Fibroblast of pulmonary artery (primary cell): ENCODE data around the gene BCR.

Experiments used
- DNase-seq: peaks from one replicate; pipeline ENCODE4 v3.0.0-alpha.2; 2010; ENCODE audit warnings: low read depth
- H3K4me3 ChIP-seq: replicated peaks from 2 replicates; pipeline ENCODE4 v1.5.1; 2011; ENCODE audit warnings: low read depth, mild to moderate bottlenecking, control low read depth, low read length, moderate library complexity
- CTCF ChIP-seq: IDR thresholded peaks from 2 replicates; pipeline ENCODE4 v1.5.1; 2011; ENCODE audit warnings: mild to moderate bottlenecking, control low read depth, low read length, inconsistent platforms; ENCODE audit errors: missing control alignments

The BCR gene

GRCh38 chr22:23241562-23242472, 61.5 kb downstream of the BCR start:
- no peak for DNase-seq
- no peak overlapping the region for H3K4me3 ChIP-seq
- TF ChIP-seq CTCF: no peak

DNA sequence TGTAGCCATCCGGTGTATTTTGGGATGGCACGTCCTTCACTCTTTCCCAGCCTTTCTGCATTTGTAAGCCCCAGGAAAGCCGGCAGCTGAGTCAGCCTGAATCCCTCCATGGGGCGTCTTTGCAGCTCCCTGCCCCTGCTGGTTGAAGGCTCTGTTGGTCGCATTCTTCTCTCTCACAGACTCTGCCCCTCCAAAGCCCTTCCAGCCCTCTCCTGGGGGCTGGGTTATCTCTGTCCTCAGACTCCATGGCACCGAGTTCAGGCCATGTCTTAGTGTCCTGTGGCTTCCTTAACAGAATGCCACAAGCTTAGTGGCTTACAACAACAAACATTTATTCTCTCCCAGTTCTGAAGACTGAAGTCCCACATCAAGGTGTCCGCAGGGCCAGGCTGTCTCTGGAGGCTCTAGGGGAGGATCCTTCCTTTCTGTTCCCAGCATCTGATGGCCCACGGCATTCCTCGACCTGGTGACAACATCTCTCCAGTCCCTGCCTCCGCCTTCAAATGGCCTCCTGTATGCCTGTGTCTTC, 62.2 kb downstream of the BCR start:
- no peak for DNase-seq
- no peak for TF ChIP-seq CTCF
- no peak overlapping the region for H3K4me3 ChIP-seq

DNA sequence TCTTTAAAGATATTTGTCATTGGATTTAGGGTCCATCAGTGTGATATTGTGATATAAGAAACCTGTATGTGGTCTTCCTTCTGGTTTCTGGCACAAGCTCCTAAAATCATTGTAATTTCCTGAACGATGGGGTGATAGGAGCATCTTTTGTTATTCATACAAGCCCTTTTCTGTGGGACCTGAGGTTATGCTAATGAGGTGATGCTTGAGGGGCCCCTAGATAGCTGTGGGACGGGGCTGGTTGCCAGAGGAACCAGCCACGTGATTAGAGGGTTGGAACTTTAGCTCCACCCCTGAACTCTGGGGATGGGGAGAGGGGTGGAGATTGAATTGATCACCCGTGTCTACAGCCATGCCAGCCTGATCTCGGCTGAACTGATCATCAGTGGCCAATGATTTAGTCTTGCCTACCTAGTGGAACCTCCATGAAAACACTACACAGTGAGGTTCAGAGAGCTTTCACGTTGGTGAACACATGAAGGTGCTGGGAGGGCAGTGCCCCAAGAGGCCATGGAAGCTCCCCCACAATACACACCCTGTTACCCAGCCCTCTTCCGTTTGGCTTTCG, 62.8 kb downstream of the BCR start:
- no peak for DNase-seq
- no peak overlapping the region for H3K4me3 ChIP-seq

GRCh38 chr22:23243859-23244689, 63.8 kb downstream of the BCR start:
- DNase-seq: no peak
- no peak for TF ChIP-seq CTCF
- H3K4me3 ChIP-seq: no peak overlapping the region

More for the DNA sequence above, 62.8 kb downstream of the BCR start:
- TF ChIP-seq CTCF: no peak

- H3K4me3 ChIP-seq: no peak overlapping the region
- no peak for DNase-seq
- TF ChIP-seq CTCF: no peak
Observed at GRCh38 chr22:23244690-23245044, 64.4 kb downstream of the BCR start.

DNA sequence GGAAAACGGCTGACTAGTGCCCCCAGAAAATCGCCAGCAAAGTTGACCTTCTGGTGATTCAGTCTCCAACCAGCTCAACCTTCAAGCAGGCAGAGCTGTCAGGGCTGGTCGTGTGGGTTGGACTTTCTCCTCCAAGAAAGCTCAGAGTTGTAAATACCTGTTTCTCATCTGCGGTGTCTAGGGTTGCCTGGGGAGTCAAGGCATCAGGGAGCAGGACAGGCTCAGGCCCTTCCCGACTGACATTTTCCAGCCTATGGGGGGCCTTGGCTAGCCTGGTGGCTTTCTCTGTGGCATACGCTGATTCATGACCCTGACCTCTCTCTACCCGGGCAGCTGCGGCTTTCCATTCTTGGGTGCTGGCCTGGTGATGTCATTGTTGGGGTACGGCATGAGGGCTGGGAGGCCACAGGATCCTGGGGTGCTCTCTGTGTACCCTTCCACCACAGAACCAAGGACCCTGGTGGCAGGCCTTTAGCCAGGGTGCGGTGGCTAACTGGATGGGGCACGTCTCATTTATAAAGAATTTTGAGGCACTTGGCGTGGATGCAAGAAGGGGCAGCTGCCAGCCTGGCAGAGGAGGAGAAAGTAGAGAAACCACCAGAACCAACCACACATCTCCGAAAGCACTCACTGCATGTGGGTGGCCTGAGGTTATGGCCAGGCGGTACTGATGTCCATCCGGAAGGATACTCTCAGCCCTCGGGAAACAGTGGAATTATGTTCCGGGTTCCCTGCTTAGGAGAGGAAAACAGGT, 64.9 kb downstream of the BCR start:
- no peak overlapping the region for H3K4me3 ChIP-seq
- no peak for DNase-seq
- TF ChIP-seq CTCF: no peak
